HEK293 (cell line): Measurements from ENCODE around the gene TMEM92.

ENCODE experiments used
- CTCF ChIA-PET: fragments of 350-600 bp; formaldehyde crosslinking; extraction: SDS; loops from one replicate; lab custom pipeline; 2021; ENCODE audit warnings: antibody characterized with exemption; lab: Yijun Ruan, JAX
- POLR2A ChIA-PET: fragments of 300-600 bp; formaldehyde crosslinking; extraction: SDS; loops from one replicate; lab custom pipeline; 2020; ENCODE audit warnings: antibody characterized with exemption, inconsistent platforms; lab: Yijun Ruan, JAX
- H3K27ac ChIP-seq: fragments of 200-500 bp; sonication (Bioruptor generic); 2 replicates; pipeline ENCODE4 v1.5.1; 2014; ENCODE audit warnings: low read depth, low read length, control low read depth, inconsistent platforms; ENCODE audit errors: extremely low read depth
- H3K36me3 ChIP-seq, 2 experiments: fragments of 200-500 bp in 1 of 2; sonication (Bioruptor generic) in 1 of 2; 1 replicate in 1 of 2; 2 replicates in 1 of 2; pipeline ENCODE4 v1.5.1; 2014 to 2017; ENCODE audit warnings: inconsistent platforms in 2 of 2, low read length in 2 of 2; ENCODE audit not compliant: control insufficient read depth in 2 of 2, insufficient read depth in 1 of 2
- H3K4me1 ChIP-seq: fragments of 200-500 bp; sonication (Bioruptor generic); 2 replicates; pipeline ENCODE4 v1.5.1; 2014; ENCODE audit warnings: mild to moderate bottlenecking, low read length, inconsistent platforms; ENCODE audit not compliant: control insufficient read depth, insufficient read depth
- H3K4me3 ChIP-seq: 2 replicates; pipeline ENCODE4 v1.5.1; 2011; ENCODE audit warnings: low read depth, mild to moderate bottlenecking, control low read depth, low read length, moderate library complexity
- H3K9me3 ChIP-seq: fragments of 200-500 bp; sonication (Bioruptor generic); 2 replicates; pipeline ENCODE4 v1.5.1; 2014; ENCODE audit warnings: low read depth, low read length, inconsistent platforms; ENCODE audit not compliant: control insufficient read depth, insufficient read depth
- ATF2 ChIP-seq: fragments of 450-650 bp; formaldehyde crosslinking; IDR thresholded peaks from 2 replicates; pipeline ENCODE4 v1.5.1; 2016; ENCODE audit warnings: missing biosample characterization, missing genetic modification characterization, low read depth
- BCL11B ChIP-seq: fragments of 450-650 bp; formaldehyde crosslinking; IDR thresholded peaks from 2 replicates; pipeline ENCODE4 v1.5.1; 2016; ENCODE audit warnings: low read depth, missing biosample characterization, missing genetic modification characterization
- BCL6B ChIP-seq: fragments of 450-650 bp; formaldehyde crosslinking; IDR thresholded peaks from 2 replicates; pipeline ENCODE4 v1.5.1; 2017; ENCODE audit warnings: missing biosample characterization, missing genetic modification characterization
- PRDM10 ChIP-seq: fragments of 450-650 bp; formaldehyde crosslinking; IDR thresholded peaks from 2 replicates; pipeline ENCODE4 v1.5.1; 2016; ENCODE audit warnings: missing biosample characterization, missing genetic modification characterization
- TSHZ1 ChIP-seq: fragments of 450-650 bp; formaldehyde crosslinking; IDR thresholded peaks from 2 replicates; pipeline ENCODE4 v1.5.1; 2016; ENCODE audit warnings: missing biosample characterization, missing genetic modification characterization, borderline replicate concordance
- ZNF211 ChIP-seq: fragments of 450-650 bp; formaldehyde crosslinking; IDR thresholded peaks from 2 replicates; pipeline ENCODE4 v1.5.1; 2016; ENCODE audit warnings: low read depth, missing biosample characterization, missing genetic modification characterization
- ZNF266 ChIP-seq: fragments of 450-650 bp; formaldehyde crosslinking; IDR thresholded peaks from 2 replicates; pipeline ENCODE4 v1.5.1; 2016; ENCODE audit warnings: missing biosample characterization, missing genetic modification characterization, low read depth
- ZNF596 ChIP-seq: fragments of 450-650 bp; IDR thresholded peaks from 2 replicates; pipeline ENCODE4 v1.5.0; 2018; ENCODE audit warnings: missing biosample characterization, mild to moderate bottlenecking, missing genetic modification characterization, moderate library complexity
- ZNF626 ChIP-seq: fragments of 450-650 bp; sonication (Bioruptor Pico); formaldehyde crosslinking; IDR thresholded peaks from 2 replicates; pipeline ENCODE4 v1.5.1; 2018; ENCODE audit warnings: missing biosample characterization, missing genetic modification characterization, inconsistent platforms
- ZNF837 ChIP-seq: fragments of 450-650 bp; formaldehyde crosslinking; IDR thresholded peaks from 2 replicates; pipeline ENCODE4 v1.5.1; 2016; ENCODE audit warnings: missing biosample characterization, missing genetic modification characterization

Gene TMEM92

GRCh38 chr17:50323060-50323459 lies 48.8 kb downstream of the TMEM92 start:
- Histone ChIP-seq H3K4me1 (no peaks in the 10 kb centered on the region), H3K4me3 (no peak overlapping the region), H3K9me3 (no peaks in the 10 kb centered on the region), H3K36me3 (no peaks in the 10 kb centered on the region), H3K27ac (no peak overlapping the region)
- TF ChIP-seq TSHZ1 (tag by site-specific recombination) (no peak), ATF2 (tag by site-specific recombination) (peak; percentile 74), BCL6B (tag by site-specific recombination) (no peak), BCL11B (tag by site-specific recombination) (no peak)
- ChIA-PET POLR2A (no interaction called here), CTCF (interaction anchor here (0.6 to 2.7 kb wide), 7 partner anchors 25 to 163 kb away, joined by 3 to 6 read pairs (median 3); no protein-coding TSS in a partner anchor)

GRCh38 chr17:50325906-50326305 lies 51.6 kb downstream of the TMEM92 start:
- no peaks in the 10 kb centered on the region for H3K4me1 ChIP-seq
- ChIA-PET POLR2A (no interaction called here), CTCF (no interaction called here)
- no peak for TF ChIP-seq ZNF837
- no peak for TF ChIP-seq ZNF596 (tag by site-specific recombination)
- TF ChIP-seq ZNF266 (tag by site-specific recombination) = no peak
- TF ChIP-seq ZNF626 (tag by site-specific recombination) = no peak
- no peaks in the 10 kb centered on the region for H3K36me3 ChIP-seq
- H3K4me3 ChIP-seq = no peak overlapping the region
- H3K9me3 ChIP-seq = no peaks in the 10 kb centered on the region
- no peak overlapping the region for H3K27ac ChIP-seq

GRCh38 chr17:50326831-50327364 lies 52.6 kb downstream of the TMEM92 start:
- ChIA-PET POLR2A (no interaction called here), CTCF (interaction anchor here (0.6 kb wide), 1 partner anchor 800 kb away, joined by 5 read pairs; no protein-coding TSS in a partner anchor)
- TF ChIP-seq ZNF211 = no peak
- TF ChIP-seq PRDM10 (tag by site-specific recombination) = peak; percentile 69
- Histone ChIP-seq H3K4me3 (no peak overlapping the region), H3K9me3 (no peaks in the 10 kb centered on the region), H3K27ac (no peak overlapping the region), H3K36me3 (no peaks in the 10 kb centered on the region), H3K4me1 (no peaks in the 10 kb centered on the region)
